HG03064 (cell line): Measurements from ENCODE around the gene KAZN.

Experiments
- ATAC-seq: cut with Tn5 transposase; IDR thresholded peaks from one replicate; pipeline ENCODE4 v1.9.1; 2021; ENCODE audit warnings: low read depth; ENCODE audit not compliant: unreplicated experiment

KAZN gene

GRCh38 chr1:14639291-14640050 lies 41.0 kb downstream of the KAZN start:
- no peak for ATAC-seq

DNA sequence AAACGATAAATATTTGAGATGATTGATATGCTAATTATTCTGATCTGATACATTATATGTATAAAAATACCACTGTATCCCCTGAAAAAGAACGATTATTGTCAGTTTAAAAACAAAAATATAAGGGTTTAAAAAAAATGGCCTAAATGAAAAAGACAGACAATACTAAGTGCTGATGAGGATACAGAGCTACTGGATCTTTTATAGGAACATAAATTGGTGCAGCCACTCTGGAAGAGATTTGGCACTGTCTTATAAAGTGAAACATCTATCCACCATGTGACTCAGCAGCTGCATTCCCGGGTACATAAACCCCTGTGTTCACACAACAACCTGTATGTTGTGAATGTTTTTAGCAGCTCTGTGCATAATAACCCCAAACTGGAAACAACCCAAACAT lies 44.2 kb downstream of the KAZN start:
- no peak for ATAC-seq

DNA sequence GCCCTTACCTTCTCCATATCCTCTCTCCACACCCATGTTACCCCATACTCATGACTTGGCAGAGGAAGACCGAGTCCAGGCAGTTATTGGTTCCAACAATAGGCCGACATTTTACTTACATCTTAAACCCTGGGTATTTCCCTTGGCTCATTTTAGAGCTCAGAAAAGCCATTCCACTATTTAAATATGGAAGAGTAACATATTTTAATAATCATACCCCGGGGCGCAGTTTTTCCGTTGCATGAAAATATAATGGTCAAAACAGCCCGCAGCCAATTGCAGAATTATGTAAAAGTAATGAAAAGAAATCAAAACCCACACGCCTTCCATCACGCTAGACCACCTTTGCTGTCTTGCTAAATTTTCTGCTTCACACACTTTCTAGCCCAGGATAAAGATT lies 48.5 kb downstream of the KAZN start:
- ATAC-seq = no peak

DNA sequence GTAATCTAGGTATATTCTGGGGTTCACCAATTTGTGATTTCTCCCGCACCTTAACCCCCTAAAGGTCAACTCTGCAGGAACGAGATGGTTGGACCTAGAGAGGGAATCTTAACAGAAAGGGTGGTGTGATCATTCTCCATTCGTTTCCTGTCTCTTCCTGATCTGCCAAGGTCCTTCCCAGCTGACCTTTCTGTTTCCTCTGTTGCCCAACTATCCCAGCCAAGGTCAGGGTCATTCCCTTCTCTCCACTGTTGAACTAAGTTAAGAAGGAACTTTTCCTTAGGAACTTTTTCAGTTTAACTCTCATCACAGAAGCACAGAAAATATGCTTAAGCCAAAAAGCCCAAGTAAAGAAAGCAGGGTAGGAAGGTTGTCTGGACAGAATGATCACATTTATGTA lies 49.3 kb downstream of the KAZN start:
- ATAC-seq = no peak

DNA sequence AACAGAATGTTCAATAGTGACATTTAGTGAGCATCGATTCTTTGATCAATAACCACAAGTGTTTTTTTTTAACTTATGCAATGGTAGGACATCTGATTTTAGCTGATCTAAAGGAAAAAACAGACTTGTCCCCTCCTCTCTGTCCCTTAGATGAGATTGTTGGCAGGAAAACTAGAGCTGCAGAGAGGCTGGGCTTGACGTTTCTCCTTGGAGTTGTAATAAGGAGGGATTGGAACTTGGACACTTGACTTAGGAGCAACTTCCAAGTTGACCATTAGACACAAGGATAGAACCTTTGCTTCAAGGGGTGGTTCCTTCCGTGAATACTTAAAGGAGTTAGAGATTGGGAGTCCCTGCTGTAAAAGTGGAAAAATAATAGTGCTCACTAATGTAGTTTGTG lies 49.9 kb downstream of the KAZN start:
- no peak for ATAC-seq

DNA sequence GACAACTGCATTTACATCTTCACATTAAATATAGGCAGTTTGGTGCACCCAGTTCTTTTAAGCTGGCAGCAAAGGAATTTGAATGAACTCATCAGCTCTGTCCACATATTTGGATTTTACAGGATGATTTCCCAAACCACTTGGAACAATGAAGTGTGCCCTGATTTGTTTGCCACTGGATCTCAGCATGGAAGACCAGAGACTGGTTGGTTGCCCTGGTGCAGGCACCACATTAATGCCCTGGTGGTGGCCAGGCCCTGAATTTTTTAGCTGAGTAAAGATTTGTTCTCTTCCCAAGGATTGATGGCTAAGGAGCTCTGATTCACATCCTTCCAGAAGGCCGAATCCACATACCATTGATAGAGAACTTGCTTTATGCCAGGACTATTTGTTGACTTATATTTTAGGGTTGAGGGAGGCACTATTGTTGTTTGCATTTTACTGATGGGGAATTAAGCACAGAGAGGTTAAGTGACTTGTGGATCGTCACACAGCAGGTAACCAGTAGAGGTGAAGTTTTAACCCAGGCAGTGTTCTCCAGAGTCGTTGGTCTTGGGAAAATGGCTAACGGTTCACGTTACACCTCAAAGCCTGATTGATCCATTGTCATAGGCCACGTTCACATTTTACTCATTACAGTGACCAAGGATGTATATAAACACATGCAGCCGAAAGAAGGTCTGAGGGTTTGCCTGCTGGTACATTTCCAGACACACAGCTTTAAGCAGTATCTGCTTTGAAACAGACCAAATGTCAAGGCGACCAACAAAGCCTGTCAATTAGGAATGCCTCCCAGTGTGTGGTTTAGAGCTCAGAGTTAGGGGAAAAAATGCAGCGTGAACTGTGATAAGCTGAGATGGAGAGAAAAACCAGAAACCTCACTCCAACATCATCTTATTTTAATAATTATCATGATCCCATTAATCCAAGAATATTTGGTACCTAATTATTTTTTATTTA lies 50.7 kb downstream of the KAZN start:
- ATAC-seq = no peak

DNA sequence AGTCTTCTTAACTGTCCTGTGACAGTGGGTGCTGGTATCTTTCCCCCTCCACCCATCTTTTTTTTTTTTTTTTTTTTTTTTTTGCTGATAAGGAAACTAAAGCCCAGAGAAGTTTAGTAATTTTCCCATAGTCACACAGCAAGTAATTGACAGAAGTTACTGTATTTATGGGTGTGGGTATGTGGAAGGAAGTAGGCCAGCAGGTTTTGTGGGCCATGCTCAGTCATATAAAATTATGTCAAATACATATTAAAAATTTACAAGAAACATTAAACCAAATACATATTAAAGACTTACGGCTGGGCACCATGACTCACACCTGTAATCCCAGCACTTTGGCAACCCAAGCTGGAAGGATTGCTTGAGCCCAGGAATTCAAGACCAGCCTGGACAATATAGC lies 51.5 kb downstream of the KAZN start:
- ATAC-seq = no peak

- no peak for ATAC-seq
These were observed 52.5 kb downstream of the KAZN start for GRCh38 chr1:14650951-14651350.

- ATAC-seq = no peak
These were observed 54.4 kb downstream of the KAZN start for GRCh38 chr1:14652840-14653239.

GRCh38 chr1:14653461-14653960 lies 55.0 kb downstream of the KAZN start:
- ATAC-seq = no peak

DNA sequence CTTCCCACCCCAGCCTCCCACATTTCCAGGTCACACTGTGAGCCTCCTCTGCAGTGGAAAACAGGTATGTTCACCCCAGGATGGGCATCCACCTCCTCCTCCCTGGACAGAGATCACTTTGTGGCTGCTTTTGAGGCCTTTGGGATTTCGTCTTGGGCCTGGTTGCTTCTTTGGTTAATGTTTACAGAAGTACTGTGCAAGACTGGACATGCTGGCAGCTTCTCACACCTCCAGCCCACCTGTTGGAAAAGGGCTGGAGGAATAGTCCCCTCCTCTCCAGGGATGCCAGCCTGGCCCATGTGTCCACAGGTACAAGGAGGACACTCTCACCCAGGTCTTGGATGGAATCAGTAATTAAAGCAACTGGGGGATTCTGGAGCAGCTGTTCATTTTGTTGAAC lies 56.1 kb downstream of the KAZN start:
- no peak for ATAC-seq

- ATAC-seq = no peak
These were observed 56.9 kb downstream of the KAZN start for GRCh38 chr1:14655385-14655784.

GRCh38 chr1:14656384-14656937 lies 58.0 kb downstream of the KAZN start:
- ATAC-seq = no peak

DNA sequence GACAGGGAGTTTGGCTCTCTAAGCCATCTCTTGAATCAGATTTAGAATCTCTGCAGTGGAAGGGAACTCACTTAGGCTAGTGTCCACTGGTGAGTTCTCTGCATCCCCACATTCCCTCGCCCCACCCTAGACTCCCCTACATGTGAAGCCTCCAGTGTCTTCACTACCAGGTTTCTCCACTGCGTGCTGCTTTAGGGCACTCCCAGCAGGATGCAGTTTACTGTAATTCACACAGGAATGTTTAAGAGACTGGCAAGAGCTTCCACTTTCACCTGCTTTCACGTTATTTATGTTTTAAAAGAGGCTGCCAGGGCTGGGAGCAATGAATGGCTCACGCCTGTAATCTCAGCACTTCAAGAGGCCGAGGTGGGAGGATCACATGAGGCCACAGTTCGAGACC lies 60.2 kb downstream of the KAZN start:
- no peak for ATAC-seq

DNA sequence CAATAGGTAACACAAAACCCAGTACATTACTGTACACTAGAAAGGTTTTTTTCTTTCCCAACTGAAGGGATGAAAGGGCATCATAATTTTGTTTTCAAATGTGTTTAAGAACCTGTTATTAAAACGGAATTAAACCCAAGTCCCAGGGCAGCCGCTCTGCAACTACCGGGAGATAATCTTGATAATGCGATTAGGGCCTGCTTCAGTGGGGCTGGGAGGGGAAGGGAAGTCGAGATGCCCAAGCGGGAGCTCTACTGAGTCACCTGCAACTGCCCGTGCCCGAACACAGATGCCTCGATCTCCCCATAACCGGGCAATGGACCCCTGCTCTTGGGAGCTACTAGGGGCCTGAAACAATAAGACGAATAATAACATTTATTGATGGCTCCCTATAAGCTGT lies 61.4 kb downstream of the KAZN start:
- ATAC-seq = no peak

GRCh38 chr1:14660801-14661200 lies 62.3 kb downstream of the KAZN start:
- no peak for ATAC-seq

GRCh38 chr1:14661222-14661621 lies 62.7 kb downstream of the KAZN start:
- no peak for ATAC-seq

DNA sequence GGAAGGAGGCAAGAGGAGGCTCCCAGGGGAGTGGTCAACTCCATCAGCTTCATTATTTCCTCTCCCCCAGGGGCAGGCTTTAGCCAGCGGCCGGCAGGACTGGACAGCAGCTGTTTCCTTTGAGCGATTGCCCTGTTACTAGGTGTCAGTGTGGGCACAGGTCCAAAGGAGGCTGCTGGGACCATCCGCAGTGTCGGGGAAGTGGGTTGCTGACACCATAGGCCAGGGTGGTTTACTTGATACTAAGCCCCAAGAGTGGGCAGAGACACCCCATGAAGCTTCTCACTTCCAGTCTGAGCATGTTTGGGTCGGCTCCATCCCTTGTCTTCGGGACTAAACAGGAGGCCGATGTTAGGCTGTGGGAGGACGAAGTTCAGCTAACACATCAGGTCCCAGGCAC lies 63.6 kb downstream of the KAZN start:
- ATAC-seq = no peak

DNA sequence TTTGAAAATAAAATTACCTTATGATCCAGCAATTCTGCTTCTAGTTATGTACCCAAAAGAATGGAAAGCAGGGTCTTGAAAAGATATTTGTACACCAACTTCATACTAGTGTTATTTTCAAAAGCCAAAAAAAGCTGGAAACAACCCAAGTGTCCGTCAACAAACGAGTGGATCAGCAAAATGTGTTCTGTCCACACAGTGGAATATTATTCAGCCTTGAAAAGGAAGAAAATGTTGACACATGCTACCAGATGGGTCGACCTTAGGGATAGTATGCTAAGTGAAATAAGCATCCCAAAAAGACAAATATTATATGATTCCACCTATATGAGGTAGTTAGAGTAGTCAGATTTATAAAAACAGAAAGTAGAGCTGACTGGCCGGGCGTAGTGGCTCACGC lies 65.3 kb downstream of the KAZN start:
- ATAC-seq = no peak

- ATAC-seq = no peak
These were observed 67.9 kb downstream of the KAZN start for GRCh38 chr1:14666373-14666772.

DNA sequence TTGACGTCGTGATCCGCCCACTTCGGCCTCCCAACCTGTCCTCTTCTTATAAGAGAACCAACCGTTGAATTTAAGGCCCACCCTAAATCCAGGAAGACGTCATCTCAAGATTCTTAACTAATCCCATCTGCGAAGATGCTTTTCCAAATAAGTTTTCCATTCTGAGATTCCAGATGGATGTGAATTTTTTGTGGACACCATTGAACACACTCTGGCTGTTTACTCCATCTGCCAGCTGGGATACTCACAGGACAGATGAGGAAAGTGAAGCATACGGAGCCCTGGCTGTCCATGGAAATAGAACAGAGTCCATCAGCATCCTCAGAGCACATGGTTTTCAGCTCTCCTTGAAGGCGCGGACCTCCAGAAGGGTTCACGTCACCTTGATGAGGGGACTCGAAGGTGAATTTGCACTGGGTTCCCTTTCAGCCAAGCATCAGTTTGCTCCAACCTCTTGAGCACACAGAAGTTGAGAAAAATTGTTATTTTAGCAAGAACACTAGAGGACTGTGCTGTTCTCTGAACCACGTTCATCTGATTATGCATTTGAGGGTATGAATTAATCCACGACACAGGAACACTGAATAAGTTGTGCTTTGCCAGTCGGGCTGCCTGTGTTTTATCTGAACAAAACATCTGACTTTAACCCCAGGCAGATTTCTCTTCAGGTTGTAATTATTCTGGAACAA lies 68.6 kb downstream of the KAZN start:
- ATAC-seq = no peak
